OCI-LY1 (cell line): ENCODE data around the gene SERPINA4.

ENCODE experiments used
- H2AFZ ChIP-seq: fragments of 200-600 bp; sonication (generic), shearing (Covaris generic); 2 replicates; pipeline ENCODE4 v1.6.0; 2014; ENCODE audit warnings: antibody characterized with exemption, mild to moderate bottlenecking, low read length
- H3F3A ChIP-seq: fragments of 200-600 bp; sonication (generic), shearing (Covaris generic); 2 replicates; pipeline ENCODE4 v1.6.0; 2014; ENCODE audit warnings: mild to moderate bottlenecking, antibody characterized with exemption, low read length, moderate library complexity; ENCODE audit not compliant: insufficient read depth
- H3K27ac ChIP-seq: fragments of 200-600 bp; sonication (generic); 2 replicates; pipeline ENCODE4 v1.5.1; 2014; ENCODE audit warnings: low read length, mixed run types, mild to moderate bottlenecking, low read depth; ENCODE audit not compliant: poor library complexity, severe bottlenecking
- H3K27me3 ChIP-seq: fragments of 200-600 bp; sonication (generic); 2 replicates; pipeline ENCODE4 v1.6.0; 2014; ENCODE audit warnings: antibody characterized with exemption, mild to moderate bottlenecking, low read length, moderate library complexity; ENCODE audit not compliant: insufficient read depth
- H3K36me3 ChIP-seq: fragments of 200-600 bp; sonication (generic); 2 replicates; pipeline ENCODE4 v1.6.1; 2014; ENCODE audit warnings: mild to moderate bottlenecking, antibody characterized with exemption, low read length, moderate library complexity, mixed read lengths; ENCODE audit not compliant: insufficient read depth
- H3K4me1 ChIP-seq: fragments of 200-600 bp; sonication (generic); 2 replicates; pipeline ENCODE4 v1.5.1; 2014; ENCODE audit warnings: mild to moderate bottlenecking, low read length, moderate library complexity; ENCODE audit not compliant: insufficient read depth, severe bottlenecking
- H3K4me2 ChIP-seq: fragments of 200-600 bp; sonication (generic), shearing (Covaris generic); 2 replicates; pipeline ENCODE4 v1.6.1; 2014; ENCODE audit warnings: low read length
- H3K4me3 ChIP-seq: fragments of 200-600 bp; sonication (generic); 2 replicates; pipeline ENCODE4 v1.5.1; 2014; ENCODE audit warnings: low read length, low read depth, mild to moderate bottlenecking, mixed read lengths; ENCODE audit not compliant: poor library complexity, severe bottlenecking
- H3K79me2 ChIP-seq: fragments of 200-600 bp; shearing (Covaris generic); 2 replicates; pipeline ENCODE4 v1.6.1; 2016; ENCODE audit warnings: mixed run types, low read length, mixed read lengths; ENCODE audit not compliant: insufficient read depth
- H3K9ac ChIP-seq: fragments of 200-600 bp; sonication (generic), shearing (Covaris generic); 2 replicates; pipeline ENCODE4 v1.6.1; 2014; ENCODE audit warnings: mild to moderate bottlenecking, low read length, mixed read lengths
- H3K9me2 ChIP-seq: fragments of 200-600 bp; sonication (generic), shearing (Covaris generic); 2 replicates; pipeline ENCODE4 v1.6.1; 2014; ENCODE audit warnings: low read depth, mild to moderate bottlenecking, low read length, mixed read lengths
- H3K9me3 ChIP-seq: fragments of 200-600 bp; shearing (Covaris generic); 2 replicates; pipeline ENCODE4 v1.6.1; 2014; ENCODE audit warnings: low read length, mixed read lengths
- H4K20me1 ChIP-seq: fragments of 200-600 bp; sonication (generic), shearing (Covaris generic); 2 replicates; pipeline ENCODE4 v1.6.0; 2016; ENCODE audit warnings: mild to moderate bottlenecking, low read length; ENCODE audit not compliant: insufficient read depth
- CTCF ChIP-seq: fragments of 200-600 bp; sonication (generic), shearing (Covaris generic); IDR thresholded peaks from 2 replicates; pipeline ENCODE4 v1.5.1; 2017; ENCODE audit warnings: mild to moderate bottlenecking, antibody characterized with exemption, low read length, moderate library complexity, mixed read lengths
- EZH2 ChIP-seq: fragments of 200-600 bp; sonication (generic), shearing (Covaris generic); IDR thresholded peaks from 2 replicates; pipeline ENCODE4 v1.8.0; 2017; ENCODE audit warnings: borderline replicate concordance, mixed run types, mild to moderate bottlenecking, antibody characterized with exemption, low read length, moderate library complexity, mixed read lengths

The SERPINA4 gene

DNA sequence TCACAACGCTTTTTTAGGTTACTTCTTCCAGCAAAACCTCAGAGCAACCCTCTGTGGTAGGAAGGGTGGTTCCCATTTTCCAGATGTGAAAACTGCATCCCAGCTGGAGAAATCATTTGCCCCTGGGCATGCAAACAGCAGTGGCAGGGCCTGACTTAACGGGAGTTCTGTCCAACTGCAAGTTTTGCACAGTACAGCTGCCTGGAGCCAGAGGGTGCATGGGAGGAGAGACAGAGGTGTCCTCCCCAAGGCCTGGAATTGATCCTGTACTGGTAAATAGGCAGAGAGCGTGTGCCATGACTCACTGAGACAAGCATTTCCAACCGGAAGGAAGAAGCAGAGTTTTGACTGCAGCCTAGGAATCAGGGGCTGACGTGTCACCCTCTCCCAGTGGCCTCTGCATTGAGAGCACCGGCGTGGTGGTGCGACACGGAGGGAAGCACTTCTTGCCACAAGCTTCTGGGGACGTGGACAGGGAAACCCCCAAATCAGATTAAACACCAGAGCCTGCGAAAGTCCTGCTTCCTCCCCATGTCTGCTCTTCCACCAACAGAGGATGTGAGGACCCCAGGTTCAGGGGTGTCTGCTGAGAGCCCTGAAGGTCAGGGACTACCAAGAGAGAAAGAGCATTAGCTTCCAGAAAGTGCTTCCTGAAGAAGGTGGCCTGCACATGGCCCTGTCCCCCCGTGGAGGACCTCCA is 19.0 kb upstream of the SERPINA4 start:
- Histone ChIP-seq H3K4me1 (no peaks in the 10 kb centered on the region), H4K20me1 (no peaks in the 10 kb centered on the region), H3K4me3 (no peak overlapping the region), H3K36me3 (no peaks in the 10 kb centered on the region), H3K4me2 (no peak overlapping the region), H3K79me2 (no peaks in the 10 kb centered on the region), H3K9me3 (no peaks in the 10 kb centered on the region), H3K27me3 (no peaks in the 10 kb centered on the region), H2AFZ (no peak overlapping the region), H3F3A (no peaks in the 10 kb centered on the region), H3K9me2 (no peaks in the 10 kb centered on the region), H3K9ac (no peak overlapping the region), H3K27ac (no peak overlapping the region)
- TF ChIP-seq CTCF (no peak), EZH2 (no peak)

DNA sequence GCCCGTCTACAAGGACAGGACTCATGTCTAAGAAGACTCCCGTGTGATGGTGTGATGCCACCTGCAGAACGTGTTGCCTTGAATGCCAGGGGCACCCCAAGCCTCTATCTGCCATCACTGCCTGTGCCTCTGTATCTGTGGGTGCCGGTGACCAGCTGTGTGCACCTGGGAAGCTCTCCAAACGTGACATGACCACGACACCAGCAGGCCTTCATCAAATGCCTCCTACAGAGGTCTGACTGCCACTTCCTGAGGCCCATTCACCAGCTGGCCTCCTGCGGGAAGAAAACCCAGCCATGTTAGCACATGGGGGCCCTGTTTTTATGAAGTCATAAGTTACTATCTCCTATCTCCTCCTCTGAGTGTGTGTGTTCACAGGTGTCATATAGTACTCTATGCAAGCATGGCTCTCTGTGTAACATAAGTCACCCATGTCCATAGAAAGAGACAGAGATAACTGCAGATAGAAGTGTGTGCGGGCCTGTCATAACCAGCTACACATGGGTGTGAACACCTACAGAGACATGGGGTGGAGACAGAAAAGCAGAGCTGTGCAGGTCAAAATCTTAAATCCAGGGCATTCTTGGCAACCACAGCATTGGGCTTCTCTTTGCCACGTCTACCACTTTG is 18.3 kb upstream of the SERPINA4 start:
- no peaks in the 10 kb centered on the region for H3K36me3 ChIP-seq
- H3K4me1 ChIP-seq: no peaks in the 10 kb centered on the region
- no peaks in the 10 kb centered on the region for H3K27me3 ChIP-seq
- no peaks in the 10 kb centered on the region for H4K20me1 ChIP-seq
- no peak overlapping the region for H2AFZ ChIP-seq
- no peak overlapping the region for H3K4me3 ChIP-seq
- no peak overlapping the region for H3K9ac ChIP-seq
- no peaks in the 10 kb centered on the region for H3K9me2 ChIP-seq
- no peak overlapping the region for H3K4me2 ChIP-seq
- no peak overlapping the region for H3K27ac ChIP-seq
- H3K79me2 ChIP-seq: no peaks in the 10 kb centered on the region
- no peaks in the 10 kb centered on the region for H3F3A ChIP-seq
- no peaks in the 10 kb centered on the region for H3K9me3 ChIP-seq
- TF ChIP-seq EZH2 (no peak), CTCF (no peak)

DNA sequence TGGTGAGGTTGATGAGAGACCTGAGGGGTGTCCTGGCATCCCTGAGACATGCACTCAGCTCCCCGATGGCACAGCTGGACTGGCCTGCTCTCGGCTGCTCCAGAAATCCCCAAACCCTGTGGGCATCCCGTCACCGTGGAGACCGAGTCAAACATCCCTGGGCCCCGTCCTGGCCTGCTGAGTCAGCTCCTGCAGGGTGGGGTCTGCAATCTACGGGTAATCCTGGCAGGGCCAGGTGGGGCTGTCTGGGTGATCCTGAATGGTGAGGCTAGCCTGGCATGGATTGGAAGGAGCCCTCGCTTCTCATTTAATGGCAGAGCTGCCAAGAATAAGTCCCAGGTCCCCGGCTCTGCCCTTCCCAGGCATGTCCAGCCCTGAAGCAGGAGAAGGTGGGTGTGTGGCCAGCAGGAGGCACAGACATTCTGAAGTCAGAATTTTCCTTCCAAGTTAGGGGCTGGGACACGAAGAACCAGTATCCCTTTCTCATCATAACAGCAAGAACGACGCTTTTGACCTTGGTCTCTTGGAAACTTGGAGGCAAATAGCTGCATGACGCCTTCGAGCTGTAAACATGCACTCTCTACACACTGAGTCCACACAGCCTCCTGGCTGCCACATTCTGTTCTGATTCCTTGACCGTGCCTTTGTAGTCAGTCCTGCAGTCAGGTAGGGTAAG is 17.7 kb upstream of the SERPINA4 start:
- no peak for TF ChIP-seq EZH2
- no peak for TF ChIP-seq CTCF
- H3K4me3 ChIP-seq: no peak overlapping the region
- no peaks in the 10 kb centered on the region for H4K20me1 ChIP-seq
- no peaks in the 10 kb centered on the region for H3F3A ChIP-seq
- no peak overlapping the region for H3K27ac ChIP-seq
- H3K4me2 ChIP-seq: no peak overlapping the region
- H3K9me2 ChIP-seq: no peaks in the 10 kb centered on the region
- no peaks in the 10 kb centered on the region for H3K27me3 ChIP-seq
- H3K79me2 ChIP-seq: no peaks in the 10 kb centered on the region
- H3K9me3 ChIP-seq: no peaks in the 10 kb centered on the region
- no peak overlapping the region for H3K9ac ChIP-seq
- H3K36me3 ChIP-seq: no peaks in the 10 kb centered on the region
- no peak overlapping the region for H2AFZ ChIP-seq
- H3K4me1 ChIP-seq: no peaks in the 10 kb centered on the region
